A549 (cell line): ENCODE results near the gene SLC45A3. TPM values are rescaled to one million over a fixed set of nuclear protein-coding genes. Genes with fewer than 3 reads are reported as not detected.

Experiments
- ATAC-seq, 2 experiments: fragments of 200-7000 bp in 1 of 2; fragments of >200 bp in 1 of 2; cut with Nextera tagmentation in 1 of 2; cut with Tn5 transposase in 1 of 2; 3 replicates each; pipeline versions ENCODE4 v1.8.0 to v1.9.1; 2018 to 2020; ENCODE audit warnings: mild to moderate bottlenecking in 1 of 2, moderate library complexity in 1 of 2
- CTCF ChIA-PET: fragments of 300-600 bp; sonication (Branson Sonifier 250); formaldehyde crosslinking; extraction: SDS; loops from one replicate; lab custom pipeline; 2021; ENCODE audit warnings: antibody characterized with exemption, inconsistent platforms; lab: Yijun Ruan, JAX
- POLR2A ChIA-PET: fragments of 350-600 bp; formaldehyde crosslinking; extraction: SDS; loops from one replicate; lab custom pipeline; 2021; ENCODE audit warnings: antibody characterized with exemption, inconsistent platforms; lab: Yijun Ruan, JAX
- DNase-seq, 2 experiments: peaks; one replicate each; pipeline versions ENCODE4 v3.0.0 to v3.0.0-alpha.2; 2011 to 2016; ENCODE audit warnings: low read depth in 1 of 2, low spot score in 1 of 2
- FAIRE-seq: peaks from 2 replicates; lab custom pipeline; 2011; peaks lifted over from hg19 to GRCh38; lab: Jason Lieb, UNC
- H3K27ac ChIP-seq, 2 experiments: fragments of >200 bp; sonication (Bioruptor Twin); formaldehyde crosslinking; 3 replicates each; pipeline ENCODE4 v1.5.1; 2016 to 2017
- H3K4me1 ChIP-seq: fragments of >200 bp; sonication (Bioruptor Twin); formaldehyde crosslinking; 3 replicates; pipeline ENCODE4 v1.6.1; 2016
- H3K4me2 ChIP-seq: fragments of >200 bp; sonication (Bioruptor Twin); formaldehyde crosslinking; 3 replicates; pipeline ENCODE4 v1.6.1; 2016
- H3K4me3 ChIP-seq: fragments of >200 bp; sonication (Bioruptor Twin); formaldehyde crosslinking; 3 replicates; pipeline ENCODE4 v1.5.1; 2016
- H3K9me3 ChIP-seq: fragments of >200 bp; sonication (Bioruptor Twin); formaldehyde crosslinking; 3 replicates; pipeline ENCODE4 v1.6.1; 2016
- BCL3 ChIP-seq: fragments of >200 bp; sonication (Bioruptor Twin); formaldehyde crosslinking; IDR thresholded peaks from 3 replicates; pipeline ENCODE4 v1.6.1; 2016
- CBX2 ChIP-seq: fragments of 200-600 bp; sonication (generic); IDR thresholded peaks from 2 replicates; pipeline ENCODE4 v1.6.1; 2016; ENCODE audit warnings: low read depth, mild to moderate bottlenecking, borderline replicate concordance
- CEBPB ChIP-seq, 2 experiments: fragments of >200 bp in 1 of 2; sonication (Bioruptor Twin) in 1 of 2; formaldehyde crosslinking in 1 of 2; IDR thresholded peaks; 2 replicates each; pipeline ENCODE4 v1.6.1; 2012 to 2016
- EHF ChIP-seq: fragments of 250-450 bp; sonication (Bioruptor Pico); IDR thresholded peaks from 2 replicates; pipeline ENCODE4 v1.5.0; 2020; ENCODE audit warnings: mild to moderate bottlenecking
- EHMT2 ChIP-seq: fragments of 200-600 bp; sonication (generic); IDR thresholded peaks from 2 replicates; pipeline ENCODE4 v1.6.1; 2016; ENCODE audit warnings: antibody characterized with exemption, low read depth, mild to moderate bottlenecking, moderate library complexity
- ESRRA ChIP-seq: fragments of 150-350 bp; IDR thresholded peaks from 2 replicates; pipeline ENCODE4 v1.6.1; 2014; ENCODE audit warnings: mild to moderate bottlenecking, low read length, borderline replicate concordance
- FOSL2 ChIP-seq, 2 experiments: fragments of 450-650 bp in 1 of 2; fragments of >200 bp in 1 of 2; sonication (Bioruptor Twin) in 1 of 2; formaldehyde crosslinking; IDR thresholded peaks; 2 replicates each; pipeline versions ENCODE4 v1.5.0 to v1.6.1; 2016 to 2020; ENCODE audit warnings: mild to moderate bottlenecking in 1 of 2, moderate library complexity in 1 of 2
- FOXS1 ChIP-seq: fragments of 250-450 bp; sonication (Bioruptor Pico); IDR thresholded peaks from 2 replicates; pipeline ENCODE4 v1.5.0; 2020; ENCODE audit warnings: mild to moderate bottlenecking, moderate library complexity
- HDAC2 ChIP-seq: fragments of 200-600 bp; sonication (generic); IDR thresholded peaks from 2 replicates; pipeline ENCODE4 v1.6.1; 2016
- HMGXB4 ChIP-seq: fragments of 250-450 bp; sonication (Bioruptor Pico); IDR thresholded peaks from 2 replicates; pipeline ENCODE4 v1.5.0; 2021; ENCODE audit warnings: mild to moderate bottlenecking, moderate library complexity, borderline replicate concordance
- HOXB5 ChIP-seq: fragments of 250-450 bp; sonication (Bioruptor Pico); IDR thresholded peaks from 2 replicates; pipeline ENCODE4 v1.5.0; 2020; ENCODE audit warnings: mild to moderate bottlenecking, moderate library complexity
- JUN ChIP-seq, 2 experiments: fragments of >200 bp; sonication (Bioruptor Twin); formaldehyde crosslinking; IDR thresholded peaks; 2 replicates in 1 of 2; 3 replicates in 1 of 2; pipeline ENCODE4 v1.6.1; 2016 to 2017
- MAX ChIP-seq: IDR thresholded peaks from 2 replicates; pipeline ENCODE4 v1.6.1; 2012
- NFE2L2 ChIP-seq: fragments of 150-350 bp; conservative IDR thresholded peaks from 2 replicates; pipeline ENCODE4 v1.6.1; 2014; ENCODE audit warnings: low read length
- NPAS2 ChIP-seq: fragments of 250-450 bp; sonication (Bioruptor Pico); IDR thresholded peaks from 2 replicates; pipeline ENCODE4 v1.8.0; 2022; ENCODE audit warnings: mild to moderate bottlenecking, moderate library complexity, borderline replicate concordance
- NR3C1 ChIP-seq: fragments of >200 bp; sonication (Bioruptor Twin); formaldehyde crosslinking; IDR thresholded peaks from 3 replicates; pipeline ENCODE4 v1.6.1; 2017
- PBX3 ChIP-seq: IDR thresholded peaks from 2 replicates; pipeline ENCODE4 v1.6.1; 2012
- PHF8 ChIP-seq: fragments of 200-600 bp; sonication (generic); IDR thresholded peaks from 2 replicates; pipeline ENCODE4 v1.6.1; 2016; ENCODE audit warnings: low read depth, mild to moderate bottlenecking, antibody characterized with exemption, moderate library complexity, borderline replicate concordance
- POLR2A ChIP-seq: IDR thresholded peaks from 2 replicates; pipeline ENCODE4 v1.6.1; 2012; ENCODE audit warnings: mild to moderate bottlenecking, low read length
- RARB ChIP-seq: fragments of 250-450 bp; sonication (Bioruptor Pico); IDR thresholded peaks from 2 replicates; pipeline ENCODE4 v1.8.0; 2021; ENCODE audit warnings: mild to moderate bottlenecking, moderate library complexity
- SMC3 ChIP-seq: fragments of >200 bp; sonication (Bioruptor Twin); formaldehyde crosslinking; IDR thresholded peaks from 3 replicates; pipeline ENCODE4 v1.6.1; 2018; ENCODE audit warnings: inconsistent platforms
- TFCP2L1 ChIP-seq: fragments of 250-450 bp; sonication (Bioruptor Pico); IDR thresholded peaks from 2 replicates; pipeline ENCODE4 v1.5.0; 2021; ENCODE audit warnings: mild to moderate bottlenecking
- TP53 ChIP-seq: fragments of 250-450 bp; sonication (Bioruptor Pico); IDR thresholded peaks from 2 replicates; pipeline ENCODE4 v1.5.0; 2021; ENCODE audit warnings: mild to moderate bottlenecking, moderate library complexity
- ZC3H11A ChIP-seq: fragments of 450-650 bp; IDR thresholded peaks from 2 replicates; pipeline ENCODE4 v1.6.1; 2014; ENCODE audit warnings: antibody characterized with exemption, mild to moderate bottlenecking
- WGBS: methylation state at CpG from one replicate; pipeline ENCODE4 v1.1.6; 2017; ENCODE audit errors: missing lambda C conversion rate; 5-methylcytosine and 5-hydroxymethylcytosine counted together
- polyA minus RNA-seq: library from RNA; depleted of rRNA, polyadenylated mRNA; stranded (reverse); fragments of >200 nt; gene quantifications from 2 replicates; pipeline ENCODE4 v1.2.3, GENCODE V29; 2011; rRNA and poly(A)+ RNA removed
- polyA plus RNA-seq, 4 experiments: library from polyadenylated mRNA; depleted of rRNA in 3 of 4; stranded (reverse); fragments of >200 nt; fragmentation: RNase III in 1 of 4; extraction: RNeasy Plus Mini Kit Qiagen cat#74134 plus additional on column Dnase treatment in 1 of 4; gene quantifications; 2 replicates in 3 of 4; 3 replicates in 1 of 4; pipeline ENCODE4 v1.2.3, GENCODE V29; 2011 to 2017

The SLC45A3 gene
- 2.8 and 3.0 TPM in 2 replicates for polyA plus RNA-seq (2011; rRNA removed)
- polyA plus RNA-seq (2012; cell fraction: cytosol; rRNA removed), result 3.4 and 5.3 TPM in 2 replicates
- 7.2 and 8.8 TPM in 2 replicates for polyA plus RNA-seq (2012; cell fraction: nucleus; rRNA removed)
- polyA plus RNA-seq (2017; fragmentation: RNase III; extraction: RNeasy Plus Mini Kit Qiagen cat#74134 plus additional on column Dnase treatment), result 2.5 to 3.4 TPM (median 3.3 TPM) in 3 replicates
- polyA minus RNA-seq, result 2.0 and 2.5 TPM in 2 replicates

- Histone ChIP-seq H3K4me3 (peak within 1 kb of the TSS; percentile 85), H3K27ac (peak within 1 kb of the TSS; percentile 76 to 94), H3K4me2 (peak within 1 kb of the TSS; percentile 73), H3K4me1 (peaks cover 8% of the 10 kb centered on the region), H3K9me3 (no peaks in the 10 kb centered on the region)
- FAIRE-seq (no peak), DNase-seq (peak; percentile 23 to 69), ATAC-seq (peak; percentile 79 to 85)
- ChIA-PET CTCF (interaction anchor here (1.4 to 13.2 kb wide), 6 partner anchors 8 to 88 kb away, joined by 3 to 117 read pairs (median 7); no protein-coding TSS in a partner anchor), POLR2A (interaction anchor here (1.5 kb wide), 1 partner anchor 31 kb away, joined by 6 read pairs; no protein-coding TSS in a partner anchor)
- 3% methylated on average over 26 of the region's 86 CpGs for WGBS
- no peak for TF ChIP-seq FOSL2 (IDR thresholded peaks at IDR 0.05)
- no peak for TF ChIP-seq FOSL2 (CRISPR knock-in tag; IDR thresholded peaks at IDR 0.05)
- no peak for TF ChIP-seq NFE2L2
- TF ChIP-seq JUN (IDR thresholded peaks at IDR 0.05), result 0 out of 5 replicates have a peak, but pooled peaks of 1 of the 2 experiments have one; percentile 28
- no peak for TF ChIP-seq NR3C1
- no peak for TF ChIP-seq RARB (CRISPR knock-in tag)
- TF ChIP-seq POLR2A, result no peak
- no peak for TF ChIP-seq CEBPB (IDR thresholded peaks at IDR 0.05)
- no peak for TF ChIP-seq BCL3
- no peak for TF ChIP-seq TP53 (CRISPR knock-in tag)
- no peak for TF ChIP-seq TFCP2L1
- TF ChIP-seq ZC3H11A, result no peak
- TF ChIP-seq NPAS2, result no peak
- TF ChIP-seq SMC3, result no peak
- peak; percentile 39; the same call in 1 of the 2 replicates for TF ChIP-seq MAX
- no peak for TF ChIP-seq EHF (CRISPR knock-in tag)
- TF ChIP-seq PHF8, result 0 out of 2 replicates have a peak, but pooled peaks have one; percentile 19
- no peak for TF ChIP-seq PBX3
- TF ChIP-seq CBX2, result no peak
- TF ChIP-seq FOXS1 (CRISPR knock-in tag), result no peak
- TF ChIP-seq HDAC2, result no peak
- TF ChIP-seq EHMT2, result no peak
- TF ChIP-seq HOXB5, result no peak
- no peak for TF ChIP-seq ESRRA
- TF ChIP-seq HMGXB4 (CRISPR knock-in tag), result no peak
These were observed at the start of gene SLC45A3 for GRCh38 chr1:205680073-205680851. SLC45A3 (minus strand) TSS chr1:205680509; CDS start chr1:205664656, 15,853 bp downstream.
